ENCODE measurements around the gene SIK3. TPM values are rescaled to one million over a fixed set of nuclear protein-coding genes. Genes with fewer than 3 reads are reported as not detected.

The SIK3 gene
- total RNA-seq, 1 experiment from 2014 or later = 33.3 TPM

- Mint-ChIP-seq H3K9me3 (ENCODE audit: unreplicated experiment) (no peaks in the 10 kb centered on the region), H3K4me3 (ENCODE audit: unreplicated experiment) (no peak overlapping the region), H3K36me3 (ENCODE audit: insufficient read depth, unreplicated experiment) (peaks cover 43% of the 10 kb centered on the region), H3K4me1 (ENCODE audit: insufficient read depth, unreplicated experiment) (peaks cover 18% of the 10 kb centered on the region), H3K27ac (ENCODE audit: low read depth, unreplicated experiment) (no peak overlapping the region), H3K27me3 (ENCODE audit: insufficient read depth, unreplicated experiment) (no peaks in the 10 kb centered on the region)
- ChIA-PET POLR2A (interaction anchor here (0.6 kb wide), 1 partner anchor 255 kb away, joined by 6 read pairs; no protein-coding TSS in a partner anchor), CTCF (interaction anchor here (0.8 to 5.3 kb wide), 5 partner anchors 9 to 252 kb away, joined by 3 to 24 read pairs (median 4); partner anchors contain the start of gene APOA1)
- intact Hi-C loops (cut with micrococcal nuclease) = no loop called here
- DNase-seq (ENCODE audit: unreplicated experiment) = peak; percentile 50
- TF ChIP-seq, protein P1, sequence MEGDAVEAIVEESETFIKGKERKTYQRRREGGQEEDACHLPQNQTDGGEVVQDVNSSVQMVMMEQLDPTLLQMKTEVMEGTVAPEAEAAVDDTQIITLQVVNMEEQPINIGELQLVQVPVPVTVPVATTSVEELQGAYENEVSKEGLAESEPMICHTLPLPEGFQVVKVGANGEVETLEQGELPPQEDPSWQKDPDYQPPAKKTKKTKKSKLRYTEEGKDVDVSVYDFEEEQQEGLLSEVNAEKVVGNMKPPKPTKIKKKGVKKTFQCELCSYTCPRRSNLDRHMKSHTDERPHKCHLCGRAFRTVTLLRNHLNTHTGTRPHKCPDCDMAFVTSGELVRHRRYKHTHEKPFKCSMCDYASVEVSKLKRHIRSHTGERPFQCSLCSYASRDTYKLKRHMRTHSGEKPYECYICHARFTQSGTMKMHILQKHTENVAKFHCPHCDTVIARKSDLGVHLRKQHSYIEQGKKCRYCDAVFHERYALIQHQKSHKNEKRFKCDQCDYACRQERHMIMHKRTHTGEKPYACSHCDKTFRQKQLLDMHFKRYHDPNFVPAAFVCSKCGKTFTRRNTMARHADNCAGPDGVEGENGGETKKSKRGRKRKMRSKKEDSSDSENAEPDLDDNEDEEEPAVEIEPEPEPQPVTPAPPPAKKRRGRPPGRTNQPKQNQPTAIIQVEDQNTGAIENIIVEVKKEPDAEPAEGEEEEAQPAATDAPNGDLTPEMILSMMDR (IDR thresholded peaks at IDR 0.05; ENCODE audit: unreplicated experiment) = no peak
- BruUV-seq (replicated peaks) = no TSS peak
These were observed 244.7 kb downstream of the SIK3 start for GRCh38 chr11:116853461-116854073.

DNA sequence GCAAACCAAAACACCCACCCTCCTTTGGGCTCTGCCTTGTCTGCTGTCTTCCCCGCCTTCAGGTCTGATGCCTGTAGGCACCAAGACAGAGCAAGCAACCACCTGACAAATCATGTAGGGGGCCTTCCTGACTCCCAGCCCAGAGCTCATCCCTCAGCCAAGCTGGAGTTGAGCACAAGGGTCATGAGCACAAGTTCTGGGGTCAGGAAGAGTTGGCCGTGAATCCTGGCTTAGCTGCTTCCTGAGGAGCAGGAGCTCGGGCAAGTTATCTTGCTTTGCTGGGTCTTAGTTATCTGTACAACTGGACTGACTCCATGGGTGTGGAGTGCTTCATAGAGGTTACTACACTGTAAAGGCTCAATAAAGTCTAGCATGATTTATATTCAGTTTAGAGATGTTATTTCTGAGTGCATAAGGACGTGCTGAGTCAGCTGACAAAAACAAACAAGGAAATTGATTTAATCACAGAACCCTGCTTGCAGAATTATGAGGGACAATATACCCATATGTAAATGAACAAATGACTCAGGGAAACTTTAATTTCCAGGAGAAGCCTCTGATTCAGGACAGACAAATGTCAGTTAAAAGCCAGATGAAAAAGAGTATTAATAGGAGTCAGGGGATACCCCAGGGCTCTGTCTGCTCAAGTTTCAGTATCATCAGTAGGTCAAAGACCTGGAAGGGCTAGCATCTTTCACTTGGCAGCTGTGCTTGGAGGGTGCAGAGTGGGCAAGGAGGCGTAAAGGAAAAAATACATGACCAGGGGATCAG, 245.8 kb downstream of the SIK3 start:
- POLR2A ChIA-PET = interaction anchor here (0.7 kb wide), 1 partner anchor 16 kb away, joined by 4 read pairs; no protein-coding TSS in a partner anchor
- H3K27ac Mint-ChIP-seq (ENCODE audit: low read depth, unreplicated experiment) = peak overlapping the region; percentile 24
- BruUV-seq (replicated peaks) = no TSS peak
- H3K4me1 Mint-ChIP-seq (ENCODE audit: insufficient read depth, unreplicated experiment) = peaks cover 18% of the 10 kb centered on the region
- H3K27me3 Mint-ChIP-seq (ENCODE audit: insufficient read depth, unreplicated experiment) = no peaks in the 10 kb centered on the region
- H3K9me3 Mint-ChIP-seq (ENCODE audit: unreplicated experiment) = no peaks in the 10 kb centered on the region
- H3K4me3 Mint-ChIP-seq (ENCODE audit: unreplicated experiment) = no peak overlapping the region
- H3K36me3 Mint-ChIP-seq (ENCODE audit: insufficient read depth, unreplicated experiment) = peaks cover 42% of the 10 kb centered on the region
- CTCF ChIA-PET = interaction anchor here (0.6 to 5.3 kb wide), 5 partner anchors 8 to 254 kb away, joined by 3 to 24 read pairs (median 4); partner anchors contain the start of gene APOA1
- TF ChIP-seq, protein P1 (IDR thresholded peaks at IDR 0.05; ENCODE audit: unreplicated experiment) = no peak
- DNase-seq (ENCODE audit: unreplicated experiment) = no peak
- intact Hi-C loops (cut with micrococcal nuclease) = no loop called here

GRCh38 chr11:116851626-116852025, 246.6 kb downstream of the SIK3 start:
- Mint-ChIP-seq H3K36me3 (ENCODE audit: insufficient read depth, unreplicated experiment) (peaks cover 41% of the 10 kb centered on the region), H3K4me3 (ENCODE audit: unreplicated experiment) (no peak overlapping the region), H3K27ac (ENCODE audit: low read depth, unreplicated experiment) (no peak overlapping the region), H3K27me3 (ENCODE audit: insufficient read depth, unreplicated experiment) (no peaks in the 10 kb centered on the region), H3K9me3 (ENCODE audit: unreplicated experiment) (no peaks in the 10 kb centered on the region), H3K4me1 (ENCODE audit: insufficient read depth, unreplicated experiment) (peaks cover 18% of the 10 kb centered on the region)
- POLR2A ChIA-PET = interaction anchor here (0.7 kb wide), 1 partner anchor 370 kb away, joined by 3 read pairs; no protein-coding TSS in a partner anchor
- intact Hi-C loops (cut with micrococcal nuclease) = no loop called here
- BruUV-seq (replicated peaks) = no TSS peak
- no peak for DNase-seq (ENCODE audit: unreplicated experiment)
- CTCF ChIA-PET = interaction anchor here (2.4 to 5.3 kb wide), 2 partner anchors 15 to 255 kb away, joined by 11 to 24 read pairs; partner anchors contain the start of gene APOA1
- TF ChIP-seq, protein P1 (IDR thresholded peaks at IDR 0.05; ENCODE audit: unreplicated experiment) = no peak

DNA sequence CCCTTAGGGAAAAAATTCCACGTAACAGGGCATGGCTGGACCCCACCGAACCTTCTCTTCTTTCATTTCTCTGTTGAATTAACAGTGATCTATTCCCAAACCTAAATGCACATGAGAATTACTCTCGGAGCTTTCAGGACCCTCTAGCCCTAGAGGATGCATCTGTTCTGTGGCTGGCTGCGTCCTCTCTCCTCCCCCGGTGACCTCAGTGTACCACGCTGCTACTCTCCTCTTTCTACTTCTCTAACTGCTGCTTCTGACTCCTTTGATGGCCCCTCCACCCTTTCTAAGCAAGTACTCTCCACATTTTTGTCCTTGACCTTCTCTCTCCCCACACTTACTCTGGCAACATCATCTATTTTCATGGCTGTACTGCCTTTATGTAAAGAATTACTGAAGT, 248.7 kb downstream of the SIK3 start:
- ChIA-PET CTCF (interaction anchor here (1.2 kb wide), 1 partner anchor 256 kb away, joined by 6 read pairs; no protein-coding TSS in a partner anchor), POLR2A (interaction anchor here (0.6 kb wide), 1 partner anchor 96 kb away, joined by 5 read pairs; no protein-coding TSS in a partner anchor)
- Mint-ChIP-seq H3K4me3 (ENCODE audit: unreplicated experiment) (no peak overlapping the region), H3K36me3 (ENCODE audit: insufficient read depth, unreplicated experiment) (peaks cover 47% of the 10 kb centered on the region), H3K27me3 (ENCODE audit: insufficient read depth, unreplicated experiment) (no peaks in the 10 kb centered on the region), H3K27ac (ENCODE audit: low read depth, unreplicated experiment) (no peak overlapping the region), H3K9me3 (ENCODE audit: unreplicated experiment) (no peaks in the 10 kb centered on the region), H3K4me1 (ENCODE audit: insufficient read depth, unreplicated experiment) (peaks cover 18% of the 10 kb centered on the region)
- TF ChIP-seq, protein P1 (IDR thresholded peaks at IDR 0.05; ENCODE audit: unreplicated experiment) = no peak
- no TSS peak for BruUV-seq (replicated peaks)
- no peak for DNase-seq (ENCODE audit: unreplicated experiment)
- intact Hi-C loops (cut with micrococcal nuclease) = no loop called here
